ENCODE data around the gene GPBAR1.

Gene GPBAR1

DNA sequence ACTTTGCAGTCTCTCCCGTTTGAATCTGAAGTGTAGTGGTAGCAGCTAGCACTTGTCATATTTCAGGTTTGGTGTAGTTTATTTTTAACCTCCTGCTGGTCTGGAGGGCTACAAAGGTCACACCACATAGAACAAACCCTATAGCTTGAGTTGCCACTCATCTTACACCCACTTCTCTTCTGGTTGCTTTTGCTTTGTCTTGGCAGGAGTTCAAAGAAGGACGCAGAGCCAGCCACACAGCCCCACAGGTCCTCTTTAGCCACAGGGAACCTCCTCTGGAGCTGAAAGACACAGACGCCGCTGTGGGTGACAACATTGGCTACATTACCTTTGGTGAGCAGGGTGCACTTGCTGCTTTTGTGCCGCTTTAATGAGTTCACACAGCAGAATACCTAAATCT lies 15.6 kb upstream of the GPBAR1 start:
- no peak for DNase-seq

DNA sequence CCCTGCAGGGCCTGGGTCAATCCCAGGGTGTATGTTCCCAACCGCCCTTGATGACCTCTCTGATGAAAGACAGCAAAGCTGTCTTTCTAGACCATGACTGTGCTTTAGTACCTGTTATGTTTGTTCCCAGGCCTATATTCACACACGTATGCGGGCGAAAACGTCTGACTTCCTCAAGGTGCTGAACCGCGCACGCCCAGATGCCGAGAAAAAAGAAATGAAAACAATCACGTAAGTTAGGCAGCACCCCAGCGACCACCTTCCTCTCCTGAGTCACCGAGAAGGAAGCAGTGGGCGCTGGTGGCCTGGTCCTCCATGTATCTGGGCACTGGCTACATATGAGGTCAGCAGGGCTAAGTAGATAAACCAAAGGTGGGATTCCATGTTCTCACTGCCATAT lies 11.1 kb upstream of the GPBAR1 start:
- DNase-seq, result no peak

DNA sequence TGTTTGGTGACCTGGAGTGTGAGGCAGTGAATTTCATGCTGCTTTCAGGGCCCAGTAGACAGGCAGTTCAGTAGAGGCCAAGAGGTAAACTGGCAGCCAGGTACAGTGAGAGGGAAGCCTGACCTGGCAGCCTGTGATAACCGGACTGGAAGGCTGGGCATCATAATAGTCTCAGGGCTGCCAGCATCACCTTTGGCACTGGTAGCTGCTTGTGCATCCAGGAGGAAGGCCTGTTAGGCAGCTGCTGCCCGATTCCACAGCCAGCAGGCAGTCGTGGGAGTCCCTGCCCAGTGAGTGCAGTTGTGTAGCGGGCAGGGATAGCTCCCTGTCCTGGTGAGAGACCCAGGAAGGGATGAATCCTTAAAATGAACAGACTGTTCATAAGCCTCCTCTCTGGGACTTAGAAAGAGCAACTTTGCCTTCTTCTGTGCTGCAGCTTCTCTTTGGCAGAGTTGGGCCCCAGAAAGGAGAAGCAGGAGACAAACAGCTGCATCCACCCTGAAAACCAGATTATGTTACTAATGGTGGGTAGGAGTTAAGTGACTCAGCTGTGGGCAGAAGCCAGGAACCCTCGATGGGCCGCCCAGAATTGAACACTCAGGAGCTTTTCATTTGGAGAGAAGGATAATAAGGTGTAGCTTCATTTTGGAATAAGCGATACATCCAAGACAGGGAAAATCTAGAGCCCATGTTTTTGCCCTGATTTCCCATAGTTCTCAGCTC lies 8.1 kb upstream of the GPBAR1 start:
- DNase-seq, result peak; percentile 14

DNA sequence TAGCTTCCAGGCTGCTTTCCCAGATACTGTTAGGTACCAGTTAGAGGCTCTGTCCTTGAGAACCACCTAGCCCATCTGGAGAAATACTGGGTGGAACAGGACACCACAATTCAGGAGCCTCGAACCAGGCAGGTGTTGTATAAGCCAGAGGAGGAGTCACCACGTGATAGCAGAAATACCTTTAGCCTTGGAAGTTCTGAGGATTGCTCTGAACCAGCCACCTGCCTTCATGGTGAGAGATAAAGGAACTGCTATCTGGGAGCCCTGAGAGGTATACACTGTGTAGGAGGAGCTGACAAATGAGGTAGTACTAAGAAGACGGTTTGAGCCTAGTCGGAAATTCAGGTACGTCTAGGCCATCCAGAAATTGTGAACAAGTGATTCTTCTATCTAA lies 7.6 kb upstream of the GPBAR1 start:
- DNase-seq, result no peak

DNA sequence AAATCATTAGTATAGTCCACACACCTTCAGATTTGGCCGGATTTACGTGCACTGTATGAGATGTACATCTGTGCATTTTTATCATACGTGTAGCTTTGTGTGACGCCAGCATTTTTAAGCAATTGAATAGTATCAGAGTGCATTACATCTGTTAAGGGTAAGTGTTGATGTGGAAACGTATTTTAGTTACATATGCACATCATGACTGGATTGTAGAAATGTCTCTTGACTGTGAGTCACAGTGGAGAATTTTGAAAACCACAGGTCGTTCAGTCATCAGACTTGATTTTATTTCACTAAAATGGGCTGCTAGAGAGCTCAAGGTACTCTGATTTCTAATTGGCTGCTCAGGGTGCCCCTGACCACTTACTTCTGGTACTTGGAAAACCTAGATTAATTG lies 5.4 kb upstream of the GPBAR1 start:
- no peak for DNase-seq

DNA sequence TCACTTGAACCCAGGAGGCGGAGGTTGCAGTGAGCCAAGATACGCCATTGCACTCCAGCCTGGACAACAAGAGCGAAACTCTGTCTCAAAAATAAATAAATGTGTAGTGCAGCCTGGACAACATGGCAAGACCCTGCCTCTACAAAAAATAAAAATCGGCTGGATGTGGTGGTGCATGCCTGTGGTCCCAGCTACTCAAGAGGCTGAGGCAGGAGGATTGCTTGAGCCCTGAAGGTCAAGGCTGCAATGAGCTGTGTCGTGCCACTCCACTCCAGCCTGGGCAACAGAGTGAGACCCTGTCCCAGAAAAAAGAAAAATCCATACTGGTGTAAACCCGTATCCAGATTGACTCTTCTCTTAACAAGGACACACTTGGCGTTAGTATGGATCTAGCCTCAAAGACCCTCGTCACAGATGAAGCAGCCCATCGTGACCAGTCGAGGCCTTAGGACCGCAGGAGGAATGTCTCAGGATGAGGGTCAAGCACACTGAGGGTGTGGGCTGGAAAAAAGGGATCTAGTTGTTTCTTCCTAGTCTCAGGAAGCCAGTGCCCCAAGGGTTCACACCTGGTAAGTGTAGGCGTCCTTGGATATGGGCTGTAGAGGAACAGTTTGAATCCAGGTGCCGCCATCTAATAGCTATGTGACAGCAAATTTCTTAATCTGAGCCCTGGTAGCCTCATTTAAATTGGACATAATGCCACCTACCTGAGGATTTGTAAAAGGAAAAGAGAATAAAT lies 4.0 kb upstream of the GPBAR1 start:
- peak; percentile 9 for DNase-seq

- DNase-seq, result peak; percentile 74
Measured at GRCh38 chr2:218257390-218257981, 3.3 kb upstream of the GPBAR1 start.

DNA sequence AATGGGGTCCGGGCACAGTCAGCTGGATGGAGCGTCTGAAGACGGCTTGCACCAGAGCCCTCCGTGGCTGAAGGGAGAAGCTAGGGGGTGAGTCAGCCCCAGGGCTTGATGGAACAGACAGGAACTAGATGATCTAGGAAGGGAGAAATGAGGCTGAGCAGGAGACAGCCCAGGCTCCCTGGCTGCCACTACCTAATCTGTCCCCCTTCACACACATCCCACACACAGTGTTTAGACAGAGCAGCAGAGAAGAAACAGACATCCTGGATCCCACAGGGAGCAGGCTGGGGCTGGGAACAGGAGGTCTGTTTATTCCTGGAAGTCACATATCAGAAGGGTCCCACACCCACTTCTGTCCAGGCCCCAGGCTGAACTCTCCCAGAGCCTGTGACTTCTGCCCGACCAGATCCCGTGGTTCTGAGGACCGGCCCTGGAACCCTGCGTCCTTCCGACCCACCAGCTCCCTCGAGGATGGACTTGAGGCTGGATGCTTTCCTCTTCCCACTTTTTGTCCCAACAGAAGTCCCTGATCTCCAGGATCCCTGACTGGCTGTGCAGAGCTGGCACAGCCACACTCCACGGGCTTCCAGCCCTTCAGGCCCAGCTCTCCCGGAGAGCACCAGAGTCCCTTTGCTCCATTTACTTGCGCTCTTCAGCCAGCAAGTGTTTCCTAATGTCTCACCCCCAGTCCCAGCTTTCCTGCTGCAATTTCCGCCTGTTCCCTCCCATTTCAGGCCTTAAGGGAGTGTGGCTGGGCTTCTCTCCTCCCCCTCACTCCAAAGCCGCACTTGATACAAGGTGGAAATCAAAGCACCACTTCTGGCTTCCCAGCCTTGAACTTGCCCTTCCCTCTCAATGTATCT lies 1.5 kb upstream of the GPBAR1 start:
- DNase-seq, result peak; percentile 42

DNA sequence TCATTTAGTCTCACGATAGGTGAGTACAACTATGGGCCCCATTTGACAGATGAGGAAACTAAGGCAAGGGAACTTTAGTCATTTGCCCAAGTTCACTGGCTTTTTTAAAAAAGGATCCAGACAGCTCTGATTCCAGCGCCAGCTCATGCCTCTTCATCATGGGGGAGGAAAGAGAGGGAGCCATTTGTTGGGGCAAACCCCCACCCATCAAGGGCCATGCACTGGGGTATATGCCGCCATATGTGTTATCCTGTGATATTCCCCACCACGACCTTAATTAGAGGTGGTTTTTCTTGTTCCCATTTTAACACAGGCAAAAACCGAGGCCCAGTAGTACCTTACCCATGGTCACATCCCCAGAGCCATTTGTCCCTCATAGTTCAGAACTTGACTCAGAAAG lies 649 bp upstream of the GPBAR1 start:
- DNase-seq, result peak; percentile 5

DNA sequence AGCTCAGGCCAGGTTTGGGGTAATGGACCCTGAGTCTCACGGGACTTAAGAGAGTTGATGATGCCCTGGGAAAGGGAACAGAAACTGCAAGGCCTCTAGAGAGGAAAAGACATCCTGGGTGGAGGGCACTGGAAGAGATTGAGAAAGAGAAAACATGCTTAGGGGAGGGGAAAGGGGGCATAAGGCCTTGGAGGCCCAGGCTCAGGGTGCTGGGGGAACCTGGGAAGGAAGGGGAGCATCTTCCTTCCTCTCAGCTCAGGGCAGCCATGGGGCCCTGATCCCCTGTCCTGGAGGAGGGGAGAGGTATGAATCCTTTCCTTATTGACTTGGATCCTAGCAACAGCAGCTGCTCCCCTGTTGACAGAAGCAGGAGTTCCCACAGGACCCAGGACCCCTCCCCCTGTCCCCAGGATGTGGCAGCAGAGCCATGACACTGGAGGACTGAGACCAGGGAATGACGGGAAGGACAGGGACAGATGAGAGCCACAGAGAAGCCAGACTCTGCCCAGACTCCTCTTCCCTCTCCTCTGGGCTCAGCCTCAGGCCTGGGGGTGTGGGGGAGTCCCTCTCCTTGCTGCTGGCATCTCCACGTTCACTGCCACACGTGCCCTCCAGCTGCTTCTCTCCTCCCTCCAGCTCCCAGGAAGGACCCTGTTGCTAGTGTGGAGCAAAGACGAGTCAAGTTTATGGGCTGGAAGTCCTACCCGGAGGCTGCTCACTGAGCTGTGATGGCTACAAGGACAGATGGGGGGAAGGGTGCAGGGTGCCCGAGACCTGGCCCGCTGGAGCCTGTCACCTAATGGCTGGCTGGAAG lies 815 bp downstream of the GPBAR1 start:
- DNase-seq, result peak; percentile 14

- DNase-seq, result no peak
Measured at GRCh38 chr2:218262237-218262600, 1.4 kb downstream of the GPBAR1 start.

GRCh38 chr2:218262631-218263586 lies 2.1 kb downstream of the GPBAR1 start:
- DNase-seq, result peak; percentile 14

DNA sequence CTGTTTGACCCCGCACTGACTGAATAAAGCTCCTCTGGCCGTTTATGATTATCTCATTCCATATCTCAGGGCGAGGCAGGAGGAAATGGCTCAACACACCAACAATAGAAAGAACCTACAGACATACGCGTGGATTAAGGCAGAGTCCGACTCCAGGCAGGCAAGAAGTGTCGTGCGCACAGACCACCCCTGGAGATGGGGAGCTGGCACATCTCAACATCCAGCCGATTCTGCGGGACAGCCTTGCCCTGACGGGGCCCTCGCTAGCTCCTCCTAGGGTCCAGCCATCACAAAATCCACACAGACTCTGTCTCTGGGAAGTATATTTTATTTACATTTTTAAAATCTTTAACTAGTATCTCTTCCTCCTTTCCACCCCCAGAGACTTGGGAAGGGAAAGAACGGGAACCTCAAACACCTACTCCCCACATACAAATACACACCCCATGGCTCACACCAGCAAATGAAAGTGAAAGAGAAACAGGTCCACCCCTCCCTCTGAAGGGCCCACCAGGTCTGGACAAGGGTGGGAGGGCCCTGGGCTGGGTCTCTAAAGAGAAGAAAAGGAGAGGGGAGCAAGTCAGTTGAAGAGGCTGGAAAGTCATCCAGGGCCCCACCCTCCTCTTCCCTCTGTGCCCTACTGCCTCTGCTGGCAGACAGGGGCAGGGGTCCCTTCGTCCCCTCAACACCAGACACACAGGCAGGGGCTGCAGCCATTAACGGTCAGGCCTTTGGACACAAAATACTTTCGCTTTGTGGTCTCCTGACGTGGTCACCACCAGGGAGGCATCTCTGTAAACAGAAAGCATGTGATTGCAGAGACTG lies 3.2 kb downstream of the GPBAR1 start:
- DNase-seq, result peak; percentile 15

GRCh38 chr2:218264773-218265561 lies 4.2 kb downstream of the GPBAR1 start:
- DNase-seq, result no peak

- DNase-seq, result no peak
Measured at GRCh38 chr2:218265626-218266025, 4.8 kb downstream of the GPBAR1 start.

DNA sequence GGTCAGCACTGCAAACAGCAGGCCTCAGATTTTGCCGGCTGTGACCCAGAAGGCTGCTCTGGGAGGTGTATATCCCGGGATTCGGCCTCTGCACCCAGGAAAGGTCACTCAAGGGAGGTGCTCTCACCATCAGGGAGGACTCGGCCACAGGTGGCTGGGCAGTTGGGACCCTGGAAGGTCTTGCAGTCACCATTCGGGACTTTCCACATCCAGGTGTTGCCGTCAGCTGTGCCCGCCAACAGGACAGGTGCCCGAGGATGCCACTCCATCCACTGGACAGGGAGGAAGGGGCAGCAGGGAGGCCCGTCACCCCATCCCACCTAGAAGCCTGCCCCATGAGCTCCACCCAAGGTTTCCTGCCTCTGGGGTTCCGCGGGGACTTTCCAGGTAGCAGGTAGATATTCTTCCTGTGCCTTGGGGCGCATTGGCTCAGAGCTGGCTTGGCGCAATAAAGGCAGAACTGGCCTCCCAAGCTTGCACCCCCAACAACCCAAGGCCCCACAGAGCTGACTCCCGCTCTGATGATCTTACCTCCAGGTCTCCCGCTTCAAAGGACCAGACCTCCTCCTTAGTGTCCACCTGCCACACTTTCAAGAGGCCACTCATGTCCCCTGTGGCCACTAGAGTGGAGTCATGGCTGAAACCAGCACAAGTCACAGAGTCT lies 5.6 kb downstream of the GPBAR1 start:
- no peak for DNase-seq

GRCh38 chr2:218267259-218267658 lies 6.4 kb downstream of the GPBAR1 start:
- DNase-seq, result no peak

GRCh38 chr2:218269900-218270720 lies 9.3 kb downstream of the GPBAR1 start, which contains the start of the genes AAMP and PNKD:
TSS of gene AAMP (minus strand) at chr2:218270137. CDS start at chr2:218270086, 51 bp downstream.
TSS of gene PNKD (plus strand) at chr2:218270519. CDS start at chr2:218270536, 17 bp downstream.
- DNase-seq, result peak; percentile 100
